ENCODE data around the gene CMSS1.

CMSS1 gene

GRCh38 chr3:99901200-99901926 lies 83.7 kb downstream of the CMSS1 start:
- DNase-seq (ENCODE audit: low read depth in 1 of 2, low spot score in 1 of 2), result no peak

- DNase-seq (ENCODE audit: low read depth in 1 of 2, low spot score in 1 of 2), result no peak
These were observed 84.4 kb downstream of the CMSS1 start for GRCh38 chr3:99902091-99902490.

GRCh38 chr3:99903869-99904268 lies 86.2 kb downstream of the CMSS1 start:
- no peak for DNase-seq (ENCODE audit: low read depth in 1 of 2, low spot score in 1 of 2)

- DNase-seq (ENCODE audit: low read depth in 1 of 2, low spot score in 1 of 2), result no peak
These were observed 90.4 kb downstream of the CMSS1 start for GRCh38 chr3:99907959-99908544.

GRCh38 chr3:99909714-99910495 lies 92.2 kb downstream of the CMSS1 start:
- DNase-seq (ENCODE audit: low read depth in 1 of 2, low spot score in 1 of 2), result no peak

GRCh38 chr3:99910752-99911290 lies 93.2 kb downstream of the CMSS1 start:
- no peak for DNase-seq (ENCODE audit: low read depth in 1 of 2, low spot score in 1 of 2)

- DNase-seq (ENCODE audit: low read depth in 1 of 2, low spot score in 1 of 2), result no peak
These were observed 93.8 kb downstream of the CMSS1 start for GRCh38 chr3:99911433-99911832.

GRCh38 chr3:99915906-99916432 lies 98.3 kb downstream of the CMSS1 start:
- DNase-seq (ENCODE audit: low read depth in 1 of 2, low spot score in 1 of 2), result no peak

GRCh38 chr3:99918715-99919114 lies 101.1 kb downstream of the CMSS1 start:
- no peak for DNase-seq (ENCODE audit: low read depth in 1 of 2, low spot score in 1 of 2)

- DNase-seq (ENCODE audit: low read depth in 1 of 2, low spot score in 1 of 2), result no peak
These were observed 102.0 kb downstream of the CMSS1 start for GRCh38 chr3:99919694-99920093.

GRCh38 chr3:99920481-99921376 lies 103.1 kb downstream of the CMSS1 start:
- no peak for DNase-seq (ENCODE audit: low read depth in 1 of 2, low spot score in 1 of 2)

GRCh38 chr3:99921377-99921695 lies 103.7 kb downstream of the CMSS1 start:
- DNase-seq (ENCODE audit: low read depth in 1 of 2, low spot score in 1 of 2), result no peak

- no peak for DNase-seq (ENCODE audit: low read depth in 1 of 2, low spot score in 1 of 2)
These were observed 104.3 kb downstream of the CMSS1 start for GRCh38 chr3:99921986-99922385.

GRCh38 chr3:99923873-99924272 lies 106.2 kb downstream of the CMSS1 start:
- DNase-seq (ENCODE audit: low read depth in 1 of 2, low spot score in 1 of 2), result no peak

- no peak for DNase-seq (ENCODE audit: low read depth in 1 of 2, low spot score in 1 of 2)
These were observed 108.0 kb downstream of the CMSS1 start for GRCh38 chr3:99925584-99926230.

- DNase-seq (ENCODE audit: low read depth in 1 of 2, low spot score in 1 of 2), result no peak
These were observed 110.2 kb downstream of the CMSS1 start for GRCh38 chr3:99927671-99928457.

GRCh38 chr3:99928771-99929744 lies 111.4 kb downstream of the CMSS1 start:
- DNase-seq (ENCODE audit: low read depth in 1 of 2, low spot score in 1 of 2), result no peak

- DNase-seq (ENCODE audit: low read depth in 1 of 2, low spot score in 1 of 2), result no peak
These were observed 112.1 kb downstream of the CMSS1 start for GRCh38 chr3:99929745-99930139.

Measured in activated T-helper 1 cell treated with anti-CD3 and anti-CD28 coated beads, Interleukin-2, amount 50 U/mL, for 16 hours (primary cell).